HG02763 (cell line): Measurements from ENCODE around the gene CLMN.

Source experiments
- ATAC-seq: cut with Tn5 transposase; IDR thresholded peaks from one replicate; pipeline ENCODE4 v1.9.1; 2021; ENCODE audit warnings: mild to moderate bottlenecking, moderate library complexity; ENCODE audit not compliant: unreplicated experiment

The CLMN gene

DNA sequence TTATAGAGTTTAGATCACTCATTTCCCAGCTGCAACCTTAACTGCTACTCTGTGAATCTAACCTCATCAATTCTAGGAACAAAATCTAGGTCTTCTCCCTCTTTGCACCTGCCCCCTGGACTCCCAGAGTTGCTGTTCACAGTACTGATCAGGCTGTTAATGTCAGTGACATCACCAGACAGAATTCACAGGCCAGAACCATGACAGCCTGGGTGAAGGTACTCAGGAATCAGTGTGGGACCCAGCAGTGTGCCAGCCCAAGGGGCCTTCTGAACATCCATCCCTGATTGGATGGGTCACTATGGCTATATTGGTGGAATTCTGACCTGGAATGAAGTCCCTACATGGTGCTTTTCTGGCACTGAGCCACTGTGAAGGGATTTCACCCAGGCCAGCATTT lies 72.8 kb downstream of the CLMN start:
- no peak for ATAC-seq

DNA sequence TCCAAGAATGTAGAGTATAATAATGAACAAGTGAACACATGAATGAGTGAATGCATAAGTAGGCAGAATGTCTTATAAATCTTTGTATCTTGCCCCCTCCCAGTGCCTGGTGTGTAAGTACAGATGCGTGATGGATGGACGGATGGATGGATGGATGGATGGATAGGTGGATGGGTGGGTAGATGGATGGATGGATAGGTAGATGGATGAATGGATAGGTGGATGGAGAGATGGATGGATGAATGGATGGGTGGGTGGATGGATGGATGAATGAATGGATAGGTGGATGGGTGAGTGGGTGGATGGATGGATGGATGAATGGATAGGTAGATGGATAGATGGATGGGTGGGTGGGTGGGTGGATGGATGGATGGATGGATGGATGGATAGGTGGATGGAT lies 74.4 kb downstream of the CLMN start:
- no peak for ATAC-seq

DNA sequence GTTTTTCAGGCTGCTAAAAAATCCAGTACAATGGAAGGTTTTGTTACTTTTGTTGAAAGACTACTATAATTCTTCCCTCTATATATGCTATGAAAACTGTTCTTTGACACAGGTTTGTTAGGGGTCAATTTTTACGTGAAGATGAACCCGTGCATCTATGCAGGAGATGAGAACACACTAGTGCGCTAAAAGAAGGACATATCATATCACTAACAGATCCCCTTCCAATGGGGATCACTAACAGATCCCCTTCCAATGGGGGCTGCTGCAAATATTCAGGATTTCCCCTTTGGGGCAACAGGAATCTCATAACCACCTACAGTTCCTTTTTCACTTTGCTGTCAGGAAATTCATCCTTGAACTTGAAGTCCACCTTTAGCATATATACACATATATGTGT lies 75.1 kb downstream of the CLMN start:
- no peak for ATAC-seq

DNA sequence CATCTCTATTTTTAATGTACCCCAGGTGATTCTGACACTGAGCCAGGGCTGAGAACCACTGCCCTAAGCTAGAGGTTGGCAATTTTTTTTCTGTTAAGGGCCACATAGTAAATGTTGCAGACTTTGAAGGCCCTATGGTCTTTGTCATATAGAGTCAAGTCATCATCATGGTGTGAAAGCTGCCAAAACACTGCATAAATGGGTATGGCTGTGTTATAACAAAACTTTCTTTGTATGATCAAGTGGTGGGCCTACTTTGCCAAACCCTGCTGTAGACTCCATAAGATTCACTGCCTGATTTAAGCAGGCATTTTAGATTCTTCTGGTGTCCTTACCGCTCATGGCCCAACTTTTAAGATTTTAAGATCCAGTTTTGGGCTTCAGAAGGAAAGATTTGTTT lies 76.8 kb downstream of the CLMN start:
- no peak for ATAC-seq

DNA sequence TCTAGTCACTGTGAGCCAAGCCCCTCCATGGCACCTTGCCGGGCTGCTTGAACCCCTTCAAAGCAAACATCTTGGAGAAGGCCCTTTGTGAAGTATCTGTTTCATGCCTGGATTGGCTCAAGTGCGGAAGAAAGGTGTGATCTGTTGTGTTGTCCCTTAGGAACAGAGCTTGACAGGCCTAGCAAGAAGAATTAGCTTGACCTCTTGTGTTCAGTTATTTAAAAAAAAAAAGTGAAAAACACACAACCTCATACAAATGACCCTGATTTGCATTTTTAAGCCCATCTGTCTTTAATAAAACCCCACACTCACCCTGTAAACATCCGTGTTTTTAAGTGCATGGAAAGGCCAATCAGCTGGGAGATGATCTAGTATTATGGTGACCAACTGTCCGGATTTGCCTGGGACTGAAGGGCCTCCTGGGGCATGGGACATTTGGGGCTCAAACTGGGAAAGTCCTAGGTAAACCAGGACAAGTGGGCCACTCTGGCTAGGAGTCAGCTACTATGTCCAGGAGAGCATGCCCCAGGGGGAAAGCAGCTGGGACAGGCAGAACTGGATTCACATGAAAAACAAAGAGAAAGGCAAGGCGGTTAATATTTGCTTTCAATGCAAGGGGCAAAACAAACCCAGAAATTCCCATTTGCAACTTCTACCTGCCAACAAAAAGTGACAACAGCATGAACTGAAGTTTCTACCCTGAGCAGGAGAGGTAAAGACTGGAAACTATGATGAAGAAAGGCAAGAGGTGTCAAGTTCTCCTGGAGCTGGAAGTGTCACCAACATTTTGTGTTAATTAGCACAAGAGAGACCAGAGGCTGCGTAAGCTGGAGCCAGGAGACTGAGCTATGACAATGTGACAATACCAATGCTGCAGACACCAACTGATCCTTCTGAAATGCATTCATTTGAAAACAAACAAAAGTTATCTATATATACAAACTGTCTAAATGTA lies 78.6 kb downstream of the CLMN start:
- no peak for ATAC-seq

DNA sequence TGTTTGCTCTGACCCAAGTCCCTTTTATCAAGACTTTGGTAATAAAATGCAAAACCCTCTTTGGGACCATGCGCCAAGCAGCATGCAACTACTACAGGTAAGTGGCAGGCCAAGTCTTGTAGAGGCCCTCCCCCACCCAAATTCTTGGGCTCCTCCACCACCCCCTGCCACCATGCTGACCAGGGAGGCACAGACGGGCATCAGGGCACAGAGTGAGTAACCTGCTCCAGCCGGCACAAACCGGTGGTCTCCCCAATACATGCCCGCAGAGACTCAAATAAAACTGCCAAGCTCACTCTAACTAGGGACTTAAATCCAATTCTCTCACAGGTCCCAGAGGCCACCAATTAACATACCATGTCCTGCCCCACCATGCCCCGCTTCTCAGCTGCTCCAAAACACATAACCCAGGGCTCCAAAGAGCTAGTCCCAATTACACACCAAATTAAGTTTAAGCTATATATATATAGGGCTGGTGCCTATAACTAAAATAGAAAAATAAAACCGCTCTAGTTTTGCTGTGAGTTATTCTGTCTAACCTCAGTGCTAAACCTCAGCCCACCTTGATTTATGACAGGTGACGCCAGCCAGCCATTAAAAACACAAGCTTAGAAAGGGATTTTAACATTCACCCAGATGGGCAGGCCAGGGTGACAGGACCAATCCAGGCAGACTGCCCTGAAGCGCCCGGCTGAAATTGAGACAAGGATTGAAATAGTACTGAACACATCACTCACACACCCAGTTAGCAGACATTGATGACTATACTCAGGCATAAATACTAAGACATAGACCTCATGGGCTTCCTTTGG lies 81.0 kb downstream of the CLMN start:
- ATAC-seq = no peak

DNA sequence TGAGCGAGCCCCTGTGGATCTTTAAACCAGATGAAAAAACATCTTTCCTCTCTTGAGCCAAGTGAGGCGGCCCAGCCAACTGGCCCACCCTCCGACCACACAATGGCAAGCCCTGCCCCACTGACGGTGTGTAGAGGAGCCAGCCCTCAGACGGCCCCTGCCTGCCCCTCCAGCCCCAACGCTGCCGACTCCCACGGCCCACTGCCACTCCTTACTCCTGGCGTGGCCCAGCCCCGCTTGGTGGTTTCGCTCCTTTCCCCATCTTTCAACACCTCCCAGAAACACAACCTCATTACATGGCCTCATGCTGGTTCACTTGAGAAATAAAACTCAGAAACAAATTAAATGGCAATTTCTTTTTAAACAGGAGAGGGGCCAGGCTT lies 81.8 kb downstream of the CLMN start:
- no peak for ATAC-seq

DNA sequence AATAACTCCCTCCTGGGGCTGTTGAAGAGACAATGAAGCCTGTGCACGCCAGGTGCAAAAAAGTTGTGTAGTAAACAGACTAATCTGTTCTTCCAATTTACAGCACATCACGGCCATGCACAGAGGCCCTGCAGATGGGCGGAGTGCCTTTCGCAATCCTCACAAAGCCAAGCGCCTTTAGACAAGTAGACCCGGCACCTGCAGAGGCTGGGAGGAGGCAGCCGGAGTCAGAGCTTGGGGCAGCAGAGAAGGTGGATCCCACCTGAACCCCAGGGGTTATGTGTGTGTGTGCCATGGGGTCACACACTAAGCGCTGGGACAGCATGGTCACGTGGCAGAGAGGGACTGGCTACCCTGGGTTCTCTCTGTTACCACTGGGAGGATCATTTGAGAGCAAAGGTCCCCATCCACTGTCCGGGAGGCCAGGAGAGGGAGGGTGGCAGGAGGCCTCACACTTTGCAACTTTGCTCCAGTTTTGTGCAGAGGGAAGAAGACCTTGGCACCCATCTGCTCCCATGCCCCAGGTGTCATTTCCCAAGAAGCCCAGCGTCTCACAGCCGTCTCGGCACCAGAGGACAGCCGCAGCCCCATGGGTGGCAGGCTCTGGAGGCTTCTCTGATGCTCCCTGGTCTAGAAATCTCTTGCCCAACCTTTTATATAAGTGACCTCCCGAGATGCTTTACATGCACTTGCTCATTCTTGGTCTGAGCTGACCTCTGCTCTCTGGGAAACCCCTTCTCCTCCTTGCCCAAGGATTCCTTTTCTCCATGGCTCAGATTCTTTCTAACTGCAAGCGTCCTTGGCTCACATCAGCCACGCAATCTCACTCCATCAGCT lies 82.4 kb downstream of the CLMN start:
- no peak for ATAC-seq

DNA sequence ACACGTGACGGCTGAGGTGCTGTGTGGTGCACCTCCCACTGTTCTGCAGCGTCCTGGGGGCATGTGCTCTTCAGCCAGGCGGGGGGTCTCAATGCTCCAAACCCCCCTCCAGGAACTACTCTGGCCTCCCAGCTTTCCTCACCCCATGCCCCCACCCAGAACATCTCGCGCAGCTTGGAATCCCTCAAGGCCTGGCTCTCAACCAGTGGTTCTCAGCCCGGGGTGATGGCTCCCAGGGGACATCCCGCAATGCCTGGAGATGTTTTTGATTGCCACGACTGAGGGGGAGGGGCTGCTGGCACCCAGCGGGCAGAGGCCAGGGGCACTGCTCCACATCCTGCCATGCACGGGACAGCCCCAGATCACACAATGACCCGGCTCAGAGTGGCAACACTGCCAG lies 83.5 kb downstream of the CLMN start:
- ATAC-seq = no peak

DNA sequence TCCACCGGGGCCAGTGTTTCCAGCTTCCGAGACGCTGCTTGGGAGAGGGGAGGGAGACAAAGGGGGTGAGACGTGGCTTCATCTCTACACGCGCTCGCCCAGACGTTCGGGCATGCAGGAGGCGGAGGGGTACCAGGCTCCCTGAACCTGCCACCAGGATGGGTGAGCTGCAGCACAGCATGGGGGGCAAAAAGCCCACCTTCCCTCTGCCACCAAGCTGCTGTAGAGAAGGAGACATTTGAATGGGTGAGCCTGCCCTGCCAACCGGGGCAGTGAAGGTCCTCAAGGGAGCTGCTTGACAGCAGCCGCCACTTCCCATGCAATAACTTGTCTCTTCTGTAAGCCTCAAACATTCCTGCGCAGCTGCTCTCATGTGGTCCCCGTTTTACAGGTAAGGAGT lies 83.9 kb downstream of the CLMN start:
- ATAC-seq = no peak

DNA sequence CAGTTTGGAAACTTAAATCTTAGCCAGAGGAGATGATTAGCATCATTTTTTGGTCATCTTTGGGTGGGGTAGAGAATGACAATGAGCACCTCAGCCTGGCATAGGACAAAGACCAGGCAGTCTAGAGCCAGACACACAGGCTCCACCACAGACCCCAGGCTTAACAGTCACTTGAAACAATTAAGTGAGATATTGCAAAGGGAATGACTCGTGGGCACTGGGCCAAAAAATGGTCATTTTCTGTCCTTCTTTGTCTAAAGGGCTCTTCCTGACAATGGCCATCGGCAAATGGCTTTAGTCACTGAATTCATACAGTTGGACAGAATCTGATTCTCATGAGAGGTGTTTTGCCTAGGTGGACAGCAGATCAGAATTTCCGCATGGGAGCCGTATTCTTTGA lies 84.4 kb downstream of the CLMN start:
- no peak for ATAC-seq

DNA sequence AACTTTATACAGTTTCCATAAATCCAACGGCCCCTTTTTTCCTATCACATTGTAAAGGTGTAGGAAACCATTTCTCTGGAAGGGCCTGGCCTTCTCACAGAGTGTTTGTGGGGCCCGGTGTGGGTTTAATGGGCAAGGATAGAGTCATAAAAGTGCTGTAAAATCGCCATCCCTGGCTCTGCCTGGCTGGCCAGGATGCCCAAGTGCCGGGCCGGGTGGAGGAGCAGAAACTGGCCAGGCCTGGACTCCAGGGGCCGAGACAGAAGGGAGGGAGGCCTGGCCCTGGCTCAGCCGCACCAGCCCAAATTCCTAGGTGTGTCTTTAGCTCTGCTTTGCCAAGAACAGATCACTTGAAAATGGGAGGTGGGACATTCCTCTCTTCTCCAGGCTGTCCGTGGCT lies 85.3 kb downstream of the CLMN start:
- ATAC-seq = no peak

DNA sequence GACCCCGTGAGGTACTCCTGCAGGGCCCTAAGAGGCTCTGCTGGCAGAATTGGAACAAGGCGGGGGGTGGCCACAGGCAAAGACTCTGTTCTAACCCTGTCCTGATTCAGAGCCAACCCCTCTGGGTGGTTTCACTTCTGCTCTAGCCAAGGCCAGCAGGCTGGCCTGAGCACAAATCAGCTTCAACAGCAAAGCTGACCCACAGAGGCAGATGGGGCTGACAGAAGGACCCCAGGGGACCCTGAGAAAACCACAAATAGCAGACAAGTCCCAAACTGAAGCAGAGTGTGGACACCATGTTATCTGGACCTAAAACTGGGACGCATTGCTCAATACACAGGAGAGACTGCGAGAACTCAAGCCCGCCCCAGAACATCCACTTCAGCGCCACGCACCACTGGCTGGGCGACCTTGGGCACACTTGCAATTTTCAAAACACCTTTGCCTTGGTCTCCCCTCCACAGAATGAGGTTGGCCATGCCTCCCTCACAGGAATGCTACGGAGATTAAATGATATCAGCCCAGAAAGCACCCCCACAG lies 85.9 kb downstream of the CLMN start:
- peak; percentile 96 for ATAC-seq

DNA sequence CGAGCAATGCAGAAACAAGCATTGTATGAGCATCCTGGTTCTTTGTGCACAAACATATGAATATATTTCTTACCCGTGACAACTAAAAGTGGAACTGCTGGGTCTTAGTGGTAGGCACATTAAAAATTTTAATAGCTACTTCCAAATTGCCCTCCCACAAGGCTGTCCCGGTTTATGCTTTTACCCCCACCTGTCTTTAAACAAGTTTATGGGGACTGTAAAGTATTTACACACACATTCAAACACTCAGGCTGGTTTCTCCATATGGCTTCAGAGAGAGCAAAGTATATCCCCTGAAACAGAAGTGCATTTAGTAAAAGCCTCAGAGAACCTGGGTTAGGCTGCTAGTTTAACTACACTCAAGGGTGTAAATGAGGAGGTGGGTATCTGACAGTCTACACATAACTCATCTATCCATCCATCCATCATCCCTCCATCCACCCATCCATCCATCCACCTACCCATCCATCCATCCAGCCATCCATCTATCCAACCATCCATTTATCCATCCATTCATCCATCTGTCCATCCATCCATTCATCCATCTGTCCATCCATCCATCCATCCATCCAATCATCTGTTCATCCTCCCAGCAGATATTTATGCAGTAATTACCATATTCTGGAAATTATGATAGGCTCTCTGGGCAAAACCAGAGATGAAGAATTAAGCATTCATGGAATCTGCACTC lies 86.7 kb downstream of the CLMN start:
- ATAC-seq = no peak

DNA sequence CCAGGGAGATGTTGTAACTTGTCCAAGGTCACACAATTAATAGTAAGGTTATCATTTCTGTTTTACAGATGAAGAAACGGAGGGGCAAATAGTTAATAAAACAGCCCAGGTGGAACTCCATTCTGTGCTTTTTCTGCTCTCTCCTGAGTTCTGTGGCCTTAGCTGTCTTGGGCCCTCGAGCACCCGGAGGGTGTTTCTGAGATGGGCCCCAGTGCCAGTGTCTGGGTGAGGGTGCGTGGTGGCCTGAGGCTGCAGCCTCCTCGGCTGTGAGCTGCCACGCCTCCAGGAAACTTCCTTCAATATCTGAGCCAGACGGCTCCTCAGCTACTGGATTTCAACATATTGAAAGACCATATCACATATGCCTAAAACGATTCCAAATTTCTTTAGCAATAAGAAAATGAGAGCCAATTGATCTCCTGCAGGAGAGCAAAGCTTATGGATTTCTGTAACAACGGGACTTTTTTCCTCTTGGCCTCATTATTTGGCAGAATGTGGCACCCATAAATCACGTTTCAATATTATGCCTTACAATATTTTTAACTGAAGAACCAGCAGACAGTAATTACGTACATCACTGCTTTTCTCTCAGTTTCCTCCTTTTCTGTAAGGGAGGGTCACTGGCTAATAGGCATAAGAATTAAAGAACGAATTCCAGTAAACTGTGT lies 87.6 kb downstream of the CLMN start:
- ATAC-seq = no peak

DNA sequence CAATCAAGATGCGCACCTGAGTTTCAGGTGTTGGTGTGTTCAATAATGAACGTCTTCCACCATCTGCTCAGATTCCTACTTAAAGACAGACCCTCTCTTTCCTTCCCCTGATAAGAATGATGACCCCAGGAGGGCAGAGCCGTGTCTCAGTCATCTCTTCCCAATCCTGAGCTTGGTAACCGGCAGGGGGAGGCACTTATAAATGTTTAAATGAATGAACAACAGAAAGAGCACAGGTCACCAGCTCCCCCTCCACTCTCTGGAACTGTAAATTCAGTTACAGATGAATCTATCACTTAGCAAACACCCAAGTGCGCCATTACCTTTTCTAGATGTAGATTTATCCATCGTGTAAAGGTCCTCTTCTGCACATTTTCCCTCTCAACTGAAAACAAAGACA lies 90.0 kb downstream of the CLMN start:
- ATAC-seq = no peak

DNA sequence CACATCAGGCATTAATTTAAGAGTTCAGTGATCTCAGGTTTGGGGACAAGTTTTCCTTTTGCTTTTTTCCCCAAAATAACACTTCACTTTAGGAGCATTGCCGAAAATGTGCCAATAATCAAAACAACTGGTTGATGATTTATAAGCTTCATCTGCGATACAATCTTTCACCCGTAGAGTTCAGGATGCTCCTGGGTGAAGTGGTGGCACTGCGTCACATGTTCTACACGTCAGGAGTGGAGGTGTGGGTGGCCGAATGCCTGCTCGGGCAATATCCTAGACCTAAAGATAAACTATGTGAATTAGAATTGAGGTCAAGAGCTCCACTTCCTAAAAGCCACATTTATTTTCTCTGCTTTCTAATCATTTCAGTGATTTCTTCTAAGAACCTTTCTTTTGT lies 91.5 kb downstream of the CLMN start:
- no peak for ATAC-seq

DNA sequence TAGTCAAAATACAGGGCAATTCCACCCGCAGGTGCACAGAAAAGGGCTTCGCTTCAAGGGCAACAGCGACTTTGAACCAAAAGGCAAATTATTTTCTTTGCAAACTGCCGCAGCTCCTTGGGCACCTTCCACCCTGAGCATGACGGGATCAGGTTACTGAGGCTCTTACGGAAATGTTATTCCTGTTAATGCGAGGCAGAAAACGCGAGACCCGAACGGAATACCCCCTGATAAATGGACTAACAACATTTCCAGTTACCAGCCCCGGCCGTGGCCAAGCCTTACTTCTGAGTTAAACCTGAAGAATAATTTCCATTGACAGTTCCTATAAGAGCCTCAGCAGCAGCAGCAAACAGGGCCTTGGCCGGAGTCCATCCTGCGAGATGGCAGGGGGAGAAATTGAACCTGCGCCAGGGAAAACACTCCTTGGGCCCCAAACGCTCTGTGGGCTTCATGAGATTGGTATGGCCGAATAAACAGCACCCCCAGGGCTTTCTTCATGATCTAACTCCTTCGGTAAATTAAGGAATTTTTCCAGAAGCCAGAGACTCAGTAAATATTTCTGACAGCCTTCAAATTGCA lies 92.3 kb downstream of the CLMN start:
- no peak for ATAC-seq

DNA sequence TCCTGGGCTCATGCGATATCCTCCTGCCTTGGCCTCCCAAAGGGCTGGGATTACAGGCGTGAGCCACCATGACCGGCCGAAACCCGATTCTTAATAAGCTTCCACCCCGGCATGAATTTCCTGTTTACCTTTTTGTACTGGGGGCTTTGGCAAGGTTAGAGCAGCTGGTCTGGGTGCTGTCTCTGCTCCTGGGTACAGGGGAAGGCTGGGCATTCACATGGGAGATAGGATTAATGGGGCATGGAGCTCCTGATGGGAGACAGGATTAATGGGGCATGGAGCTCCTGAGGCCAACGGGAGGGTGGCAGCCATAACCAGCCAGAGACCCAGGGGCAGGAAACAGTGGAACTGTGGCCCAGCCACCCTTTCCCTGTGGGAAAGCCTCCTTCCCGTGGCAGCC lies 92.9 kb downstream of the CLMN start:
- ATAC-seq = no peak
